ENCODE measurements around the gene CBFA2T2.

- TF ChIP-seq GATA2 (IDR thresholded peaks at IDR 0.05; ENCODE audit: low read depth, low read length) (no peak), GATA3 (IDR thresholded peaks at IDR 0.05; ENCODE audit: low read depth, low read length) (no peak)
Measured at GRCh38 chr20:33441142-33441955, 48.5 kb upstream of the CBFA2T2 start.
